ENCODE data around the gene CD93. TPM values are rescaled to one million over a fixed set of nuclear protein-coding genes. Genes with fewer than 3 reads are reported as not detected.
A peak's percentile ranks its signal among the peaks of the same experiment; 100 is the strongest.

The CD93 gene
- total RNA-seq, 1 donor from 2014 or later: not detected

DNA sequence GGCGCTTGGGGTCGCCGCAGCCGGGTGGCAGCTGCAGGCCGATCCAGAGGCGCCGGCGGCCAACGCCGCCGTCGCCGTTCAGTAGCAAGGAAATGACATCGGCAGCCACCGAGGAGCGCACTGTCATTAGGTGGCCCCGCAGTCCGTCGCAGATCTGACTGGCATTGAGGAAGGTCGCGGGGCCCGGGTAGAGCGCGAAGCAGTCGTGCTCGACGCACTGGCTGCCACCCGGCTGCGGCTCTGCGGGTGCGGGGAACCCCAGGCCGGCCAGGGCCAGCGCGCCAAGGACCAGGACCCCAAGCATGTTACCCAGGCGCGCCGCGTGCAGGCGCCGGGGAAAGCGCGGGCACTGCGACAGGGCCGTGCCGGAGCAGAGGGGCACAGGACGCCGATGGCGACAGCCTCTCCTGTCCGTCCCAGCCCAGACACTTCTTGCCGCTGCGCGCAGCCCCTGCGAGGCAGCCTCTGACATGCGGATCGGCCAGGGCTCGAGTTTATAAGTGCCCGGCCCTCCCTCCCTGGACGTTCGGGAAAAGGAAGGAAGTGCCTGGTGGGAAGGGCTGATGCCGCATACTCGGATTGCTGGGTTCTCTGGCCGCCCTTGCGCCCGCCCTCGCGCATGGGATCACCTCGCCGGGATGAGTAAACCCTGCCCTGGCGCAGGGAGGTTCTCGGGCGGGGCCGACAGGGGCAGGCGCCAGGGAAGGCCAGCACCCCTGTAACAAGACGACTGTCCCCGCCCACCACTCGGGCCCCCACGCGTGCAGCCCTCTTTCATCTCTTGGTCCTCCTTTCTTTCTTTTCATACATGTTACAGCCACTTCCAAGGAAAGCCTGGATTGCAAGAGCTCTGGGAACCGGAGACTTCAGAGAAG lies 36.7 kb downstream of the CD93 start, which contains the start of gene THBD:
Gene THBD, minus strand, starts transcription at position 472 of the 875 bp plus-strand sequence. Its CDS starts 168 bp downstream, at position 304.
- H3K27me3 ChIP-seq: peaks cover 96% of the 10 kb centered on the region
- peak within 1 kb of the TSS; percentile 88 for H3K4me3 Mint-ChIP-seq

GRCh38 chr20:23048283-23049200 lies 37.6 kb downstream of the CD93 start:
- peaks cover 45% of the 10 kb centered on the region for H3K27me3 Mint-ChIP-seq (ENCODE audit: insufficient read depth, low read depth)
- TF ChIP-seq CTCF (IDR thresholded peaks at IDR 0.05) (peak; percentile 57), EZH2phosphoT487 (IDR thresholded peaks at IDR 0.05) (peak; percentile 74), EZH2 (IDR thresholded peaks at IDR 0.05) (peak; percentile 90)
- Histone ChIP-seq H4K20me1 (ENCODE audit: low read depth) (peaks cover 17% of the 10 kb centered on the region), H3K4me2 (peak overlapping the region; percentile 87), H3K27me3 (peaks cover 96% of the 10 kb centered on the region), H3F3A (ENCODE audit: low read depth) (peaks cover 18% of the 10 kb centered on the region), H3K79me2 (ENCODE audit: low read depth) (no peaks in the 10 kb centered on the region), H3K9ac (no peak overlapping the region), H3K4me3 (peak overlapping the region; percentile 49), H3K36me3 (no peaks in the 10 kb centered on the region), H2AFZ (replicated peaks) (peak overlapping the region; percentile 73), H3K27ac (no peak overlapping the region), H3K9me3 (ENCODE audit: low read depth) (no peaks in the 10 kb centered on the region), H3K4me1 (peaks cover 10% of the 10 kb centered on the region)
- H3K4me1 Mint-ChIP-seq: peaks cover 12% of the 10 kb centered on the region
- H3K36me3 Mint-ChIP-seq: no peaks in the 10 kb centered on the region
- peaks cover 4% of the 10 kb centered on the region for H3K9me3 Mint-ChIP-seq
- H3K27ac Mint-ChIP-seq: no peak overlapping the region
- DNase-seq (ENCODE audit: low spot score): peak; percentile 78
- peak overlapping the region; percentile 73 for H3K4me3 Mint-ChIP-seq

More for the DNA sequence above, 36.7 kb downstream of the CD93 start, which contains the start of gene THBD:
- Mint-ChIP-seq H3K9me3 (peaks cover 4% of the 10 kb centered on the region), H3K36me3 (no peaks in the 10 kb centered on the region), H3K27ac (no peak within 1 kb of the TSS), H3K27me3 (ENCODE audit: insufficient read depth, low read depth) (peaks cover 45% of the 10 kb centered on the region), H3K4me1 (peaks cover 12% of the 10 kb centered on the region)
- no peak within 1 kb of the TSS for H3K9ac ChIP-seq
- peaks cover 17% of the 10 kb centered on the region for H4K20me1 ChIP-seq (ENCODE audit: low read depth)
- no peak for TF ChIP-seq CTCF (IDR thresholded peaks at IDR 0.05)
- TF ChIP-seq EZH2 (IDR thresholded peaks at IDR 0.05): peak; percentile 87
- TF ChIP-seq EZH2phosphoT487 (IDR thresholded peaks at IDR 0.05): no peak
- peak within 1 kb of the TSS; percentile 49 for H3K4me3 ChIP-seq
- H3K4me2 ChIP-seq: peak within 1 kb of the TSS; percentile 87
- peaks cover 18% of the 10 kb centered on the region for H3F3A ChIP-seq (ENCODE audit: low read depth)
- peak within 1 kb of the TSS; percentile 73 for H2AFZ ChIP-seq (replicated peaks)
- H3K79me2 ChIP-seq (ENCODE audit: low read depth): no peaks in the 10 kb centered on the region
- no peaks in the 10 kb centered on the region for H3K9me3 ChIP-seq (ENCODE audit: low read depth)
- no peaks in the 10 kb centered on the region for H3K36me3 ChIP-seq
- no peak within 1 kb of the TSS for H3K27ac ChIP-seq
- peaks cover 10% of the 10 kb centered on the region for H3K4me1 ChIP-seq
- peak; percentile 64 for DNase-seq (ENCODE audit: low spot score)

GRCh38 chr20:23047738-23048214 lies 38.3 kb downstream of the CD93 start:
- H4K20me1 ChIP-seq (ENCODE audit: low read depth): peaks cover 17% of the 10 kb centered on the region
- H3K4me1 ChIP-seq: peaks cover 11% of the 10 kb centered on the region
- Mint-ChIP-seq H3K4me3 (no peak overlapping the region), H3K36me3 (no peaks in the 10 kb centered on the region), H3K27me3 (ENCODE audit: insufficient read depth, low read depth) (peaks cover 45% of the 10 kb centered on the region), H3K4me1 (peaks cover 12% of the 10 kb centered on the region), H3K27ac (no peak overlapping the region), H3K9me3 (peaks cover 4% of the 10 kb centered on the region)
- no peaks in the 10 kb centered on the region for H3K79me2 ChIP-seq (ENCODE audit: low read depth)
- H3K9me3 ChIP-seq (ENCODE audit: low read depth): no peaks in the 10 kb centered on the region
- no peak overlapping the region for H2AFZ ChIP-seq (replicated peaks)
- H3K27ac ChIP-seq: no peak overlapping the region
- H3K4me3 ChIP-seq: no peak overlapping the region
- no peak overlapping the region for H3K9ac ChIP-seq
- DNase-seq (ENCODE audit: low spot score): peak; percentile 41
- H3F3A ChIP-seq (ENCODE audit: low read depth): peaks cover 18% of the 10 kb centered on the region
- H3K27me3 ChIP-seq: peaks cover 96% of the 10 kb centered on the region
- H3K36me3 ChIP-seq: no peaks in the 10 kb centered on the region
- TF ChIP-seq EZH2 (IDR thresholded peaks at IDR 0.05) (peak; percentile 13), CTCF (IDR thresholded peaks at IDR 0.05) (peak; percentile 26), EZH2phosphoT487 (IDR thresholded peaks at IDR 0.05) (peak; percentile 77)
- H3K4me2 ChIP-seq: peak overlapping the region; percentile 87
